Femur (tissue), 1 donor: ENCODE results near the gene BLM.
"Not testable (repeated sequence)": the region's sequence is repeated elsewhere in the genome, so short reads cannot be mapped to it uniquely, and the experiment has no call there.

Source experiments
- DNase-seq: peaks from one replicate; pipeline ENCODE4 v3.0.0-alpha.2; 2017

The BLM gene

DNA sequence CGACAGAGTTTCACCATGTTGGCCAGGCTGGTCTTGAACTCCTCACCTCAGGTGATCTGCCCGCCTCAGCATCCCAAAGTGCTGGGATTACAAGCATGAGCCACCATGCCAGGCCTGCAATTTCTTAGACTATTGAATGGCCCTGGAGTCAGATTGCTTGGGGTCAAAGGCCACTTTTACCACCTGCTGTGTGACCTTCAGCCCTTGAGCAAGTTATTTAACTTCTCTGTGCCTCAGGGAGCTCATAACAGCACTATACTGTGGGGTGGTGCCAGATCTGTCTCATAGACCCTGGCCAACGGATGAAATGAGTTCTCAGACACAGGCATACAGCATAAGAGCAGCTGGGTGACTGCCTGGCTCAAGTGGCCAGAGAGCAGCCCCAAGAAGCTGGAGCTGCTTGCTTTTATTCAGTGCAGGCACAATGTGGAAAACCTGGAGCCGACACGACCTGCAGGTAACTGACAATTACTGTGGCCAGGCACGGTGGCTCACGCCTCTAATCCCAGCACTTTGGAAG, 106.4 kb downstream of the BLM start:
- DNase-seq = no peak

DNA sequence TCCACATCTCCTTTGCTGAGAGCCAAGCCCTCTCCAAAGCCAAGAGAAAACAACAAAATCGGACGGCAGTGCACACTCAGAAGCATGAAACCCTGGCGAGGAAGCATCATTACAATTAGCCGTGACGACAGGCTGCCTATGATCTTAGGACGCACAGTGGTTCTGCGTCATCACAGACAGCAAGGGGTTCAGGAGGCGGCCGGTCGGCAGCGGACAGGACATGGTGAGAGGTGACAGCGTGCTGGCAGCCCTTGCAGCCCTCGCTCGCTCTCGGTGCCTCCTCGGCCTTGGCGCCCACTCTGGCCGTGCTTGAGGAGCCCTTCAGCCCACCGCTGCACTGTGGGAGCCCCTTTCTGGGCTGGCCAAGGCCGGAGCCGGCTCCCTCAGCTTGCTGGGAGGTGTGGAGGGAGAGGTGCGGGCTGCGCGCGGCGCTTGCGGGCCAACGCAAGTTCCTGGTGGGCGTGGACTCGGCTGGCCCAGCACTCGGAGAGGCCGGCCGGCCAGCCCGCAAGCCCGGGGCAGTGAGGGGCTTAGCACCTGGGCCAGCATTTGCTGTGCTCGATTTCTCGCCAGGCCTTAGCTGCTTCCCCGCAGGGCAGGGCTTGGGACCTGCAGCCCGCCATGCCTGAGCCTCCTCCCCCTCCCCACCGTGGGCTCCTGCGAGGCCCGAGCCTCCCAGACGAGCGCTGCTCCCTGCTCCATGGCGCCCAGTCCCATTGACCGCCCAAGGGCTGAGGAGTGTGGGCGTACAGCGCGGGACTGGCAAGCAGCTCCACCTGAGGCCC, 108.2 kb downstream of the BLM start:
- DNase-seq = not testable (repeated sequence)

DNA sequence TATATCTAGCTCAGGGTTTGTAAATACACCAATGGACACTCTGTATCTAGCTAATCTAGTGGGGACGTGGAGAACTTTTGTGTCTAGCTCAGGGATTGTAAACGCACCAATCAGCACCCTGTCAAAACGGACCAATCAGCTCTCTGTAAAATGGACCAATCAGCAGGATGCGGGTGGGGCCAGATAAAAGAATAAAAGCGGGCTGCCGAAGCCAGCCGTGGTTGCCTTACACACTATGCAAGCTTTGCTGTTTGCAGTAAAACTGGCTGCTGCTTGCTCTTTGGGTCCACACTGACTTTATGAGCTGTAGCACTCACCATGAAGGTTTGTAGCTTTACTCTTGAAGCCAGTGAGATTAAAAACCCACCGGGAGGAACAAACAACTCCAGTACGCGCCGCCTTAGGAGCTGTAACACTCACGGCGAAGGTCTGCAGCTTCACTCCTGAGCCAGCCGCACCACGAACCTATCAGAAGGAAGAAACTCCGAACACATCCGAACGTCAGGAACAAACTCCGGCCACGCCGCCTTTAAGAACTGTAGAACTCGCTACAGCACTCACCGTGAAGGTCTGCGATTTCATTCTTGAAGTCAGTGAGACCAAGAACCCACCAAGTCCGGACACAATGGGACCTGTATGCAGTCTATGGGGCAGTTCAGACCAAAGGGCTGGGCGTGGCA, 109.2 kb downstream of the BLM start:
- not testable (repeated sequence) for DNase-seq

DNA sequence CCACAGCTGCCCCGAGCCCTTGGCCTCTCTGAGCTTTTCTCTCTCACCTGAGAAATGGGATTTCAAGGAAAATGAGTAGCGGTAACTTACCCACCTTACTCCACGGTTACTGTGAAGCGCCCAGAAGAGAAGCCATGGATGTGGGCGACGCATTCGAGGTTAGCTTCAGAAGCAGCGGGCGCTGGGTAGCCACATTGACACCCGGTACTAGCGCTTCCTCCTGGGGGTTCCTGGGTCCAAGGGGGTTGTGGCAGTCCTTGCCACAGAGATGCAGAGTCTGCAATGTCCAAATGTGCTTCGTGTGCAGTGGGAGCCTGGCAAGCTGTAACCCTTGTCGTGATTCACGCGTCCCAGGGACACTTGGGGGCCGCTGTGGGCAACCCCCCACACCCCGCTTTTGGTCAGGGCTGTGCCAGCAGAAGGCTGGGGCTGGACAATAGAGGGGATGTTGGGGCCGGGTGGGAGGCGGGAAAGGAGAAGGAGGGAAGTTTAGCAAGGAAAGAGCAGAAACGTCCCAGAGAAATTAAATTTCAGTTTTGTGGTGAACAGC, 109.8 kb downstream of the BLM start:
- DNase-seq = no peak

DNA sequence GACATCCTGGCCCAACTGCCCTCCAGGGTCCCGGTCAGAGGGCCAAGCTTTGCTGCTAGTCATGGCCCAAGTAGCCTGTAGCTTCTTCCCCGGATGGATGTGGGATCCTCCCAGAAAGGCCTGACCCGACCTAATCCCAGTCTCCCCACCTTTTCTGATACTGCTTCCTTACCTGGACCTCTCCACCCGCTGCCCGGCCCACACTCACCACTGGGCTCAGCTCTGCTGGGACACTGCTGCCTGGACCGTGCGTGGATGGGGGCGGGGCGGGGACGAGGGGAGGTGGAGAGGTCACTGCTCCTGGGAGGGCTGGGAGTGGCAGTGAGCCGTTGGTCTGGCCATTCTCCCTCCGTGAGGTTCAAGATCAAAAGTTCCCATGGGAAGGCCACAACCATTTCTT, 111.0 kb downstream of the BLM start:
- DNase-seq = no peak

DNA sequence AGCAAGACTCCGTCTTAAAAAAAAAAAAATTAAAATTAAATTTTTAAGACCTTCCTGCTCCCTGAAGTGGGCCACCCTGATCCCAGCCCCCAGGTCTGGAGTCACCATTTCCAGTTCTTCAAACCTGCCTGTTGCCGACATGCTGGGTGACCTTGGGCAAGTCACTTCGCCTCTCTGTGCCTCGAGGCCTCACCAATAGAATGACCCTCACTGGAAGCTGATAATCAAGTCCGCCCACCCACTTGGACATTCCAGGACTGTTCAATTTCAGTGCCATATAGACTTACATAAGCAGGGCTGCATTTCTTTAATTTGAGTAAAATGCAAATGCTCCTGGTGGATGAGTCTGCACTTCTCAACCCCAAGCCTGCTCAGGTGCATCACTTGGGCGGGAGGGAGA, 112.0 kb downstream of the BLM start:
- no peak for DNase-seq

DNA sequence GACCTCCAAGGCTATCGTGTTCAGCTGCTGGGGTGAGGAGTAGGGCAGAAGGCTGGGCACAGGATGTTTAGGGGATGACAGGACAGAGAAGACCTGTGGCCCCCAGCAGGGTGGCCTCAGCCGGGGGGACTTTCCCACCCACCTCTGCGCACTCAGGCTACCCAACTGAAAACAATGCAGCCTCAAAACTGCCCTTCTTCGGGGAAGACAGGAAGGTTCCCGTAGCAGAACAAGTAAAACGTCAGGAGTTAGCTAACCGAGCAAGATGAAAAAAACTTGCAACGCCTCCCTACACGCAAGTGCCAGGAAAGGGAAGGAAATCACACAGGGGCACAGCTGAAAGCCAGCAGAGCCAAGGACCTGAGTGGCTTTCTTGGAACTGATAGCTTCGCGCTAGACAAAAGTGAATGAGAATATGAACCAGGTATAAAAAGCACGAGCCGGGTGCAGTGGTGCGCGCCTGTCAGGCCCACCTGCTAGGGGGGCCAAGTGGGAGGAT, 112.8 kb downstream of the BLM start:
- DNase-seq = no peak

DNA sequence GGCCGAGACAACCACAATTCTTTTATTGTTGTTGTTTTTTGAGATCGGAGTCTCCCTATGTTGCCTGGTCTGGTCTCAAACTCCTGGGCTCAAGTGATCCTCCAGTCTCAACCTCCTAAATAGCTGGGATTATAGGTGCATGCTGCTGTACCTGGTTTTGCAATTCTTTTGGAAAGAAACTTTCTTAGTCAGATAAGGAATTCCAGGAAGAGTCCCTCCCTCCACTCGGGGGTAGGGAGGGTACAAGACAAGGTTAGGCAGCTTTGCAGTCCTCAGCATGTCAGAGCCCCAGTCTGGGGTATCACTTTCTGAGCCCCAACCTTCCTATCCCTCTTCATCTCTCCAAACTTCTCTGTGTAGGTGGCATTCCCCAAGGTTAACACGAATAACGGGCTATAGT, 117.5 kb downstream of the BLM start:
- DNase-seq = no peak

DNA sequence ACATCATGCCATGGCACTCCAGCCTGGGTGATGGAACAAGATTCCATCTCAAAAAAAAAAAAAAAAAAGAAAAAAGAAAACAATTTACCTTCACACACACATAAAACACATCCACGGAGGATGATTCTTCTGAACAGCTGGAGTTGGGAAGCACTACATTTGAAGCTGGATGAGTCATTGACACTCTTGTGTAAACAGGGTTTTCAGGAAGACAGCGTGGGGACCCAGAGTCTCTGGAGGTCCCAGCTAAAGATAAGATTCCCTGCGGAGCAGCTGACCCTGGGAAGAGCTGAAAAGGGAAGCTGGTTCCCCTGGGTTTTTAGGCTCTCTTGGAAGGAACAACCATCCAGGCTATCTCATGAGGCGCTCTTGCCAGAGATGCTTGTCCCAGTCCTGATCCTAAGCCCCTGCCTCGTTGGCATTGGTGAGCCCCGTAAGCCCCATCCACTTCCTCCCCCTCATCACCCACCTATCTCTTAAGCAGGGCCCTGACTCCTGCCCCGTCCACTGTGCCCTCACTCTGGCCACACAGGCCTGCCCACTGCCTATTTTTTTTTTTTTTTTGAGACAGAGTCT, 119.2 kb downstream of the BLM start:
- no peak for DNase-seq

DNA sequence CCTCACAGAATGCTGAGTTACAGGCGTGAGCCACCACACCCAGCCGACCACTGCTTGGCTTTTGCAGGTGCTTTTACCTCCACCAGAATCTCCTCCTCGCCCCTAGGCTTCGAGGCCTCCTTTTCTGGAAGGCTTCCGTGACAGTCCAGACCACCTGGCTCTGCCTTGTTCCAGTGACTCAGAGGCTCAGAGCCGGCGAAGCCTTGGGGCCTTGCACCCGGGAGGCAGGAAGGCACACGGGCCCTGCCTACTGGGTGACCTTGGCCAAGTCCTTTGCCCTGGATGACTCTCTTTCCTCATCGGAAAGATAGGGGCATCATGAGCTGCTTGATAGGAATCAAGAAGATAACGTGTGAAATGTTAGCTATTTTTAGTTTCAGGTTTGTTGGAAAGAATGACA, 119.9 kb downstream of the BLM start:
- DNase-seq = no peak

DNA sequence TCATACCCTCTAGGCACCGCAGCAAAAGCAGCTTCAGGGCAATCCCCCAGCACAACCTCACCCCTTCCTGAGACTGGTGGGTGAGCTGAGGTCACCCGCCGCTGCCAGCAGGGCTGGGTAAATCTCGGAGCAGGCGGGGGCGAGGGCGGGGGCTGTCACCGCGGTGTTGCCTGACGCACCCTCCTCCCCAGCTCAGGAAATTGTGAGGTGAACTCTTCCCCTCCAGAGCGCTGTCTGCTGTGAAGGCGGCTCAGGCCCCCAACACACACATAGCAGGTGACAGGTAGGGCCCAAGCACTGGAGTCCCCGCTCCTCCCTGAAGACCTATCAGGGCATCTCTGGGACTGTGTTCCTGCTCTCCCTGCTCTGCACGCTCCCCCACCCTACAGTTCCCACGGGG, 121.0 kb downstream of the BLM start:
- DNase-seq = no peak

DNA sequence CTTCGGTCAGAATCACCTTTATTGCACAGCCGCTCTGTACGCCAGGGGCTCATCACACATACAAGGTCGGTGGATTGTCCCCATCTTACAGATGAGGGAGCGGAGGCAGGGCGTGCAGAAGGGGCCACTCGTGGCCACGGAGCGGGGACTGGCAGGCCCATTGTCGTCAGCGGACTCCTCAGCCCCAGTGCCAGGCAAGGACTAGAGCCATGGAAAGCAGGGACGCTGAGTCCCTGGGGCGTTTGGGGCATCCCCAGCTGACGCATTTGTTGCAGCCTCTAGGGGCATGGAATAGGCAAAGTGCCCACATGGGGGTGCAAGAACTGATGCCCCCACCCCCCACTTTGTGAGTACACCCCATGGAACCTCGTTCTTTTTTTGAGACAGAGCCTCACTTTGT, 121.4 kb downstream of the BLM start:
- no peak for DNase-seq

DNA sequence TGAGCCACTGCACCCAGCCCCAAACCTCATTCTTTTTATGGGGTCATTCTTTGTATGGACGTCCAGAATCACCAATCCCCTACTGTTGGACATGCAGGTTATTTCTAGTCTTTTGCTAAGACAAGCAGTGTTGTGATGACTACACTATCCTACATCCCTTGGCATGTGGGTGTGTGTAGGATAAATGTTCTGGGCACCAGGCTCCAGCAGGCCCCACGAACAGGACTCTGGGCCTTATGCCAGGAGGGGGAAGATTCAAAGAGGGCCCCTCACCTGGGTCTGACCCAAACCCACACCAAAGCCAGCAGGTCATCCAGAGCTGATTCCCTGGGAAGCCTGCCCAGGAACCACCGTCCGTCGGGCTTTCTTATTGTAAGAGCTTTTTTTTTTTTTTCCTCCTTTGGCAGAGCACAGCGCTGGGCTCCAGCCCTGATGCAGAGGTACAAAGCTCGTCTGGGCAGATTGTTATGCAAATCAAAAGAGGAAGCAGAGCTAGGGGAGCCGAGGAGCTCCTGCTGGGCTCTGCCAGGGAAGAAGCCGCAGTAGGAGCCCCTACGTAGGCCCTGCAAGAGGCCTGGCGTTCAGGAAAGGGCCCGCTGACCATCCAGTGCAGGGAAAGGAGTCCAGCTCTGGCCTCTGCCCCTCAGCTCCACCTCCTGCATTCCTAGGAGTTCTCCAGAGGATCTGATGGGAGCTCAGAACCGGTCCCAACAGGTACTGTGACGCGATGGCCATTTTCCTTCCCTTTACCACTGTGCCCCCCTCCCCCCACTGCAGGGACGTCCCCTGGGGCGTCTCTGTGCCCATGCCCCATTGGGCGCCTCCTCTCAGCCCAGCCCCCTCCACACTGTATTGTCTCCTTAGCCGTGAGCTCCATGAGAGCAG, 122.3 kb downstream of the BLM start:
- DNase-seq = no peak

DNA sequence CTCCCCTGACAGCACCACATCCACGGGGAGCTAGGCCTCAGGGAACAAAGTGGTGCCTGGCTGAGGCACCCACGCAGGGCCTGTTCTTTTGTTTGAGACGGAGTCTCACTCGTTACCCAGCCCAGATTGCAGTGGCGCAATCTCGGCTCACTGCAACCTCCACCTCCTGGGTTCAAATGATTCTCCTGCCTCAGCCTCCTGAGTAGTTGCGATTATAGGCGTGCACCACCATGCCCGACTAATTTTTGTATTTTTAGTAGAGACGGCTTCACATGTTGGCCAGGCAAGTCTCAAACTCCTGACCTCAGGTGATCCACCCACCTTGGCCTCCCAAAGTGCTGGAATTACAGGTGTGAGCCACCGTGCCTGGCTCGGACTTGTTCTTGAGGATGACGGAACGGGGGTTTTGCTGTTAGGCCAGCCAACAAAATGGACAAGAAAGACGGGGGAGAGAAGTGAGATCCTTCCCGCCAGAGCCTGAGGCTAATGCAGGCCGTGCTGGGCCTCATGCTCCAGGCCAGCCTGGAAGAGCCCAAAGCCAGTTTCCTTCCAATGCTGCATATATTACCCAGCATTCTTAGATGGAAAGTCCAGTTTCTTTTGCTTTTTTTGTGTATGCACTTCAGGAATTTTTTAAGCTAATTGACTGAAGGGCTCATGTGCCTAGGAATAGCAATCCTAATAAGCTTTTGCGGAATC, 123.2 kb downstream of the BLM start:
- DNase-seq = no peak

DNA sequence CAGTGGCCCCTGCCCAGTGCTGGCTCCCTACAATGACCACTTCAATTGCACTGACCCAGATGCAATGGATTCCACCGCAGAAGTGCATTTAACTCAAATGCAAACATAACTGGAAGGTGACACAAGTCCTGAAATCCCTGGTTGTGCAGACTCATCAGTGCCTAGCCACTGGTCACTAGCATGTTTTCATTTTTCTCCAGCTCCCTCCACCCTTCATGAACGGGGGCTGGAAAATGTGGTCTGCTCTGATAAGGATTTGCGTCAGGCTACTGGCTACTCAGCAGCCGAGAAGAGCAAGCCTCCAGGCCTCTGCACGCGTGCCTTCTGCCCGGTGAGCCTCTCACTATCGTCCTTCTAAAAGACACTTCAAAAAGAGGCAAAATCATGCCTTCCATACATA, 123.8 kb downstream of the BLM start:
- no peak for DNase-seq

DNA sequence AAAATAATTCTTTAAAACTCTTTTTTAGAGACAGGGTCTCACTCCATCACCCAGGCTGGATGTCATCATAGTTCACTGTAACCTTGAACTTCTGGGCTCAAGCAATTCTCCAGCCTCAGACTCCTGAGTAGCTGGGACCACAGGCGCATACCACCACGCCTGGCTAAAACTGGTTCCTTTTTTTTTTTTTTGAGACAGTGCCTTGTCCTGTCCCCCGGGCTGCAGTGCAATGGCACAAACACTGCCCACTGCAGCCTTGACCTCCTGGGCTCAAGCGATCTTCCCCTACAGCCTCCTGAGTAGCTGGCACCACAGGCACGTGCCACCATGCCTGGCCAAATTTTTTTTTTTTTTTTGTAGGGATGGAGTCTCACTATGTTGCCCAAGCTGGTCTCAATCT, 127.5 kb downstream of the BLM start:
- no peak for DNase-seq

DNA sequence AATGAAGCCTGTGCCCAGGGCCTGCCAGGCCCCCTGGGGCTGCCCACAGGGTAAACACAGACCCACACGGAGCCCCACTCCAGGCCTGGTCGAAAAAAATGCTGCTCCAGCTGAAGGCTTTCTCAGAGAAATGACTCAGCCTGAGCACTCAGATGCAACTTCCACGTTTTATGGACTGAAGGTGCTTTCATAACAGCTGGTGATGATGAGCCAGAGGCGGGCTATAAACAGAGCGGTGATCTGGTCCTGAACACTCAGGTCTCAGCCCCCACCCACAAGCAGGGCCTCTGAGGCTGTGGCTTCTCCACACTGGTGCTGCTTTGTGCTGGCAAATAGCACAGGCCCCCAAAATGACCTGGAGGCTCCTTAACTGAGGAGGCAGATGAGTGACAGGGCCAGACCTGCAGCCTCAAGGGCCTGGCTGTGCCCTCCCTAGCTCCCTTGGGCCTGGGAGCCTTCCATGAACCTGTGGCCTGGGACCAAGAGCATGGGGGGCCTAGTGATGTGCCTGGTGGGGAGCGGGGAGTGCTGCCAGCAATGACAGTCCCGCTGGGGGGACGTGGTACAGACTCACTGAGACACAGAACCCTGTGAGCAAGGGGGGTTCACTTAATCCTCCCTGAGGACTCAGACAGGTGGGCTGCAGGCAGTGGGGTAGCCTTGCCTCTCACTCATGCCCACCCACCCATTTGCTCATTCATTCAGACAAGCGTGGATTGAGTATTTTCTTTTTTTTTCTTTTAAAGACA, 128.2 kb downstream of the BLM start:
- no peak for DNase-seq

DNA sequence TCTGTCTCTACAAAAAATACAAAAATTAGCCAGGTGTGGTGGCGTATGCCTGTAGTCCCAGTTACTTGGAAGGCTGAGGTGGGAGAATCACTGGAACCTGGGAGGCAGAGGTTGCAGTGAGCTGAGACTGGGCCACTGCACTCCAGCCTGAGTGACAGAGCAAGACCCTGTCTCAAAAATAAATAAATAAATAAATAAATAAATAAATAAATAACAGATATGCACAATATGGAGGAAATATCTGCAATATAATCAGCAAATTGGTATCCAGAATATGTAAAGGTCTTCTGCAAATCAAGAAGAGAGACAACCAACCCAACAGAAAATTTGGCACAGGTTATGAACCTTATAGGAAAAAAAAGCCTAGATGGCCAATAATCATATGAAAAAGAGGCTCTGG, 132.3 kb downstream of the BLM start:
- not testable (repeated sequence) for DNase-seq

DNA sequence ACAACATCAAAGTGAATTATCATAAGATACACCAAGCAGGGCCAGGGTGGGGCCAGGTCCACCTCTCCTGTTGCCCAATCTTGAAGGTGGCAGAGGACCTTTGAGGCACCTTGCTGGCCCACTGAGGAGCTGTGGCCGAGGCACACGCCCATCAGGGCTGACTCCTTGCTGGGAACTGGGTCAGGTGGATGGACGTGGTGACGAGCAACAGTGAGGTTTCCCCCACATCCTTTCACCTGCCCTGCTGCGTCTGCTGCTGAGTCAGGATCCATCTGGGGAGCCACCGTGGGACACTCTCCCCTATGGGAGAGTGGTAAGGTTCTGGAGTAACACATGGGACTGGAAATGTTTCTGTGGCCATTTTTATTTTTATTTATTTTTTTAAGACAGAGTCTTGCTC, 134.0 kb downstream of the BLM start:
- no peak for DNase-seq

DNA sequence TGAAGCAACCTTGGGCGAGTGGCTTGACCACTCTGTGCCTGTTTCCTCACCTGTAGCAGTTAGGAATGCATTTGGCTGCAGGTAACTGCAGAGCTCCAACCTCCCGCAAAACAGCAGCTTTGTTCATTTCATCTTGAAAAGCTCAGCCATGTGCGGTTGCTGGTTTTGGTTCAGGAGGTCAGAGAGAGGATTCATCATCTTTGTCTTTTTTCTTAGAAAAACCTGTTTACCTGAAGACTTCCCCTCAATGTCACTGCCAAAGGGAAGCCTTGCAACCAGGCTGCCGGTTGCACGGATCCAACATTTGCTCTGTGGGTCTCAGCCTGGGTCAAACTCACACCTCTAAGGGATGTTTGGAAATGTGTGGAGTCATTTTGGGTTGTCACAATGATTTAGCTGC, 134.8 kb downstream of the BLM start:
- DNase-seq = no peak

DNA sequence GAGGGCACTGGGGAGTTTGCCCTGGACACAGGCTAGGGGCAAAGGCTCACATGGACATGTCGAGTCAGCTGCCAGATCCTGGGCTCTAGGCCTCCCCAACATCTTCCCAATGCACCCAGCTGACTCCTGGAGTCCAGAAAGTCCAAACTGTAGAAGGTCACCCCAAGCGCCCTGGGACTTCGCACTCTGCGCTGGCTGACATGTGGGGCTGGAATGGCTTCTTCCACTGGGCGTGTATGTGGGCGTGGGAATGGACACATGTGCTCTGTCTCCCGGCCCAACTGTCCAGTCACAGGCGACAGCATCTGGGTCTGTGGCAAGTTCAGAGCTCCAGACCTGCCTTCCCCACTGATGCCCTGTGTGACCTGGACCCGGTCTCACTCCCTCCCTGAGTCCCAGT, 138.0 kb downstream of the BLM start:
- no peak for DNase-seq
